Stimulated activated CD4-positive, alpha-beta T cell treated with anti-CD3 and anti-CD28 coated beads, Interleukin-4, amount 100 ng/mL, for 1 hour (primary cell): ENCODE measurements around the gene SERPINA1.
"Not testable (repeated sequence)": the region's sequence is repeated elsewhere in the genome, so short reads cannot be mapped to it uniquely, and the experiment has no call there.

Experiments
- DNase-seq: peaks from one replicate; pipeline ENCODE4 v3.0.0-alpha.2; 2020

SERPINA1 gene

GRCh38 chr14:94382716-94383596, 5.4 kb downstream of the SERPINA1 start:
- DNase-seq: no peak

- DNase-seq: no peak
Measured at GRCh38 chr14:94382099-94382715, 6.2 kb downstream of the SERPINA1 start.

DNA sequence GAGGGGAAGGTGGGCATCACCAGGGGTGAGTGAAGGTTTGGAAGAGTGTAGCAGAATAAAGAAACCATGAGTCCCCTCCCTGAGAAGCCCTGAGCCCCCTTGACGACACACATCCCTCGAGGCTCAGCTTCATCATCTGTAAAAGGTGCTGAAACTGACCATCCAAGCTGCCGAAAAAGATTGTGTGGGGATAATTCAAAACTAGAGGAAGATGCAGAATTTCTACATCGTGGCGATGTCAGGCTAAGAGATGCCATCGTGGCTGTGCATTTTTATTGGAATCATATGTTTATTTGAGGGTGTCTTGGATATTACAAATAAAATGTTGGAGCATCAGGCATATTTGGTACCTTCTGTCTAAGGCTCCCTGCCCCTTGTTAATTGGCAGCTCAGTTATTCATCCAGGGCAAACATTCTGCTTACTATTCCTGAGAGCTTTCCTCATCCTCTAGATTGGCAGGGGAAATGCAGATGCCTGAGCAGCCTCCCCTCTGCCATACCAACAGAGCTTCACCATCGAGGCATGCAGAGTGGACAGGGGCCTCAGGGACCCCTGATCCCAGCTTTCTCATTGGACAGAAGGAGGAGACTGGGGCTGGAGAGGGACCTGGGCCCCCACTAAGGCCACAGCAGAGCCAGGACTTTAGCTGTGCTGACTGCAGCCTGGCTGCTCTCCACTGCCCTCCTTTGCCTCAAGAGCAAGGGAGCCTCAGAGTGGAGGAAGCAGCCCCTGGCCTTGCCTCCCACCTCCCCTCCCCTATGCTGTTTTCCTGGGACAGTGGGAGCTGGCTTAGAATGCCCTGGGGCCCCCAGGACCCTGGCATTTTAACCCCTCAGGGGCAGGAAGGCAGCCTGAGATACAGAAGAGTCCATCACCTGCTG, 7.0 kb downstream of the SERPINA1 start:
- no peak for DNase-seq

- no peak for DNase-seq
Measured at GRCh38 chr14:94380225-94381148, 7.9 kb downstream of the SERPINA1 start.

DNA sequence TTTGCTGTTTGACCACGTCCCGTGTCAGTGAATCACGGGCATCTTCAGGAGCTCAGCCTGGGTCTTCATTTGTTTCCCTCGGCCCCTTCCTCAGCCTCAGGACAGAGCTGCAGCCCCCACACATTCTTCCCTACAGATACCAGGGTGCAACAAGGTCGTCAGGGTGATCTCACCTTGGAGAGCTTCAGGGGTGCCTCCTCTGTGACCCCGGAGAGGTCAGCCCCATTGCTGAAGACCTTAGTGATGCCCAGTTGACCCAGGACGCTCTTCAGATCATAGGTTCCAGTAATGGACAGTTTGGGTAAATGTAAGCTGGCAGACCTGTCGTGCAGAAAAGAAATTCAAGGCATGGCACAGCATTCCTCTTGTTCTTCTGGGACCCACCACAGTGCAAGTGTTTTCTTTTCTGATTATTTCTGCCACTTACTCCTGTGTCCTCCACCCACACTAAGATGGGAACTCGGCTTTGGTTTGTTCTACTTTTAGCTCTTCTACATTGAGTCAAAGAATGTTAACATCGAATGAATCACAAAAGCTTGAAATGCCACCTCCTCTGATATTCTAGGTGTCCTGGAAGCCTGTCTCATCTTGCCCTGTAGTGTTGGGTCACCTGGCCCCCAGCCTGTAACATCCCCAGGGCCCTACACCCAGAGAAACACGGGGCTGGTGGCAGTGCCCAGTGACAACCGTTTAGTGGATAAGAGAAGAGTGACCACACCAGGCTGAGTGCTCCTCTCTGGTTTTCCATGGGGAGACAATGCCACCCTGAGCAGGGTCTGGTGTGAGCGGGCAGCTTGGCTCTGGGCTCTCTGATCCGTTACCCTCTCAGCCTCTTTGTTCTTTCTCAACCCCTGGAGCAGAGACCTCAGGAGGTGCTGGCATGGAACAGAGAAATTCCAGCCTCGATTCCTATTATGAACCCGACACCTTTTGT, 8.8 kb downstream of the SERPINA1 start:
- DNase-seq: no peak

DNA sequence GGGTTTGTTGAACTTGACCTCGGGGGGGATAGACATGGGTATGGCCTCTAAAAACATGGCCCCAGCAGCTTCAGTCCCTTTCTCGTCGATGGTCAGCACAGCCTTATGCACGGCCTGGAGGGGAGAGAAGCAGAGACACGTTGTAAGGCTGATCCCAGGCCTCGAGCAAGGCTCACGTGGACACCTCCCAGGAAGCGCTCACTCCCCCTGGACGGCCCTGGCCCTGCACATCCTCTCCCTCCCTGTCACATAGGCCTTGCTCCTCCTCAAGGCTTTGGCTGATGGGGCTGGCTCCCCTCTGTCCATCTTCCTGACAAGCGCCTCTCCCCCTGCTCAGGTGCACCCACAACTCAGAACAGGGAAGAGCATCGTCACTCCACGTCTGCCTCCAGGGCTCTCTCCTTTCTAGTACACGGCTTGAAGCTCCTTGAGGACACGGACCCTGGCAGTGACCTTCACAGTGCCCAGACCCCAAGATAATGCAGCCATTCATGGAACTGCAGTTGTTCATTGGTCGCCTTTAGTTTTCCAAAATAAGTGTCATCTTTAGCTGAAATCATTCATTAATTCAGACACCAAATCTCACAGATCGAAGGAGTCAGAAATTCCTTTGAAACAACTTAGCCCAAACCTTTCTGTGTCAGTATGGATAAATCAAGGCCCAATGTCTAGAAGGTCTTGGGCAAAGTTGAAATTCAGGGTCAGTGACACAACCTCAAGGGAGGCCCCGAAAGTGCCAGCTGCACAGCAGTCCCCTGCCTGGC, 9.7 kb downstream of the SERPINA1 start:
- DNase-seq: no peak

- no peak for DNase-seq
Measured at GRCh38 chr14:94377866-94378470, 10.4 kb downstream of the SERPINA1 start.

- DNase-seq: no peak
Measured at GRCh38 chr14:94376976-94377865, 11.2 kb downstream of the SERPINA1 start.

DNA sequence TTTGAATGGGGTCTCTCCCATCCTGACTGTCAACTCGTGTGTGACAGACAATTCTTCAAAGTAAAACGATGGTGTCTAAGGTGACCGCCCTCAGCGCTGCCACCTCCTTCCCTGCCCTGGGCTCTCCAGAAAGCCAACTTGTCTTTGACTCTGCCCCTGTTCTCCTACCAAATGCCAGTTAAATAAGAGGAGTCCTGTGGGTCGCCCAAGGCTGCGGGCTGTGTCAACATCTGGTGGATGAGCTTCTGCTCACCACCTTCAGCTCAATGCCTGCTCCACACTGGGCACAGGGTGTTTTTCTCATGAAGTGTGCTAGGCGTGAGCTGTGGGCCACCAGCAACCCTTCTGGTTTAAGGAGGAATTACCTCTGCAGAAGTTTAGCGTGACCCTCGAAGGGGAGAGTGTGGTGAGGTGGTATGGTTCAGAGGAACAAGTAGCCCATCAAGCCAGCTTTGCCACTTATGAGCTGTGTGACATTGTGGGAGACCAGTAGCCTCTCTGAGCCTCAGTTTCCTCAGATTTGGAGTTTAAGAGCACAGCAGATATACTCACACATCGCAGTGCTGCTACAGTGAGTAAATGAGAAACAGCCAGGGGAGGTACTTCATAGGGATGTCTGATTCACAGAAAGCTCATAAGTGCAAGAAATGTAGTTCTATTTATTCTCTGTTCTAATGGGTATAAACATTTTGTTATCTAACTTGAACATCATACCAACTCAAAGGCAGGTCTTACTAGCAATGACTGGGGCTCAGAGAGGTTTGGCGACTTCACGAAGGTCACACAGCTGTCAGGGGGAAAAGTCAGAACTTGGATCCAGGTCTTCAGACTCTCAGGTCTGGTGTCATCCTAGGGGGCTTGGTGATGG, 12.1 kb downstream of the SERPINA1 start:
- no peak for DNase-seq

DNA sequence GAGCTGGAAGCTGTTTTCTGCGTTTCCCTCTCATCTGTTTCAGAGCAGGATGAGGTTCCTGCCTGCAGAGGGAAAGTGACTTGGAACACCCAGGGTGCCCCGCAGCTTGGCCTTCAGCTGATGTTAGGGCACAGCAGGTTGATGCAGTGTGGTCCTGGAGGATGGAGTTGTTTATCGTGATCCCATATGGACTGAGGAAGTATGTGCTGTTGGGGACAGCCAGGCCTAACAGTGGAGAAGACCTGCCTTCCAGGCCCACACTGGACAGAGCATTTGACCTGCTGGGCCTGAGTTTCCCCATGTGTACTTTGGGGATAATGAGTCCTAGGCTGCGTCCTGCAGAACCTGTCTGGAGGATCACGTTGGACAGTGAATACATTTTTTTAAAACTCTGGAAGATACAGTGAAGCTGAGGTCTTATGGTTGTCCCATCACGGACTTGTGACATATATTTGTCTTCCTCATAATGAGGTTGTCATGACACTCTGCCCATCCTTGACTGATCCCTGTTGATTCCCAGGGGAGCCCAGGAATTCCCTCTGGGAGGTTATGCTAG, 12.8 kb downstream of the SERPINA1 start:
- no peak for DNase-seq

GRCh38 chr14:94374749-94375260, 13.6 kb downstream of the SERPINA1 start:
- no peak for DNase-seq

GRCh38 chr14:94374116-94374515, 14.3 kb downstream of the SERPINA1 start:
- DNase-seq: no peak

GRCh38 chr14:94373708-94374107, 14.7 kb downstream of the SERPINA1 start:
- DNase-seq: no peak

DNA sequence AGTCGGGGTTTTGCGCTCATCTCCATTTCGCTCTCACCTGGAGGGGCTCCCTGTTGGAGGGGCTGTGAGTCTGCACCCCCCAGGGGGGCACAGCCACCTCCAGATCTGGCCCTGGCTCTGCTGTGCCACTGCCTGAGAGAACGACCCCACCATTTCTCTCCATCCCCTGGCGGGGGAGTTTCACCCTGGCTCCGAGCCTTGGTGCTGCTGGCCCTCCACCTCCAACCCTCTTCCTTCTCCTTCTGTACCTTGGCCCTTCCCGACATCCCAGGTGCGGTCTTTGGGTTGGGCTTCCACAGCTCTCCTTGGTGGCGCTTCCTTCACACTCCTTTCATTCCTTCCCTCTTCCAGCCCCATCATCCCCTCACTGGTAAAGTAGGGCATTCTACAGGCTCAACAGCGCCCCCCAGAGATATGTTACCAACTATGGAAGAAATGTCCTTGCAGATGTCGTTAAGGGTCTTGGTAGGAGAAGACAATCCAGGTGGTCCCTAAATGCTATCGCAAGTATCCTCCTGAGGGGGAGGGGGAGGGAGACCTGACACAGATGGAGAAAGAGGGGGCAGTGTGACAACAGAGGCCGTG, 16.3 kb downstream of the SERPINA1 start:
- no peak for DNase-seq

GRCh38 chr14:94370524-94370910, 17.9 kb downstream of the SERPINA1 start:
- DNase-seq: no peak

GRCh38 chr14:94369766-94370523, 18.5 kb downstream of the SERPINA1 start:
- DNase-seq: not testable (repeated sequence)
